Measurements from ENCODE around the gene LRRC17.

Gene LRRC17

DNA sequence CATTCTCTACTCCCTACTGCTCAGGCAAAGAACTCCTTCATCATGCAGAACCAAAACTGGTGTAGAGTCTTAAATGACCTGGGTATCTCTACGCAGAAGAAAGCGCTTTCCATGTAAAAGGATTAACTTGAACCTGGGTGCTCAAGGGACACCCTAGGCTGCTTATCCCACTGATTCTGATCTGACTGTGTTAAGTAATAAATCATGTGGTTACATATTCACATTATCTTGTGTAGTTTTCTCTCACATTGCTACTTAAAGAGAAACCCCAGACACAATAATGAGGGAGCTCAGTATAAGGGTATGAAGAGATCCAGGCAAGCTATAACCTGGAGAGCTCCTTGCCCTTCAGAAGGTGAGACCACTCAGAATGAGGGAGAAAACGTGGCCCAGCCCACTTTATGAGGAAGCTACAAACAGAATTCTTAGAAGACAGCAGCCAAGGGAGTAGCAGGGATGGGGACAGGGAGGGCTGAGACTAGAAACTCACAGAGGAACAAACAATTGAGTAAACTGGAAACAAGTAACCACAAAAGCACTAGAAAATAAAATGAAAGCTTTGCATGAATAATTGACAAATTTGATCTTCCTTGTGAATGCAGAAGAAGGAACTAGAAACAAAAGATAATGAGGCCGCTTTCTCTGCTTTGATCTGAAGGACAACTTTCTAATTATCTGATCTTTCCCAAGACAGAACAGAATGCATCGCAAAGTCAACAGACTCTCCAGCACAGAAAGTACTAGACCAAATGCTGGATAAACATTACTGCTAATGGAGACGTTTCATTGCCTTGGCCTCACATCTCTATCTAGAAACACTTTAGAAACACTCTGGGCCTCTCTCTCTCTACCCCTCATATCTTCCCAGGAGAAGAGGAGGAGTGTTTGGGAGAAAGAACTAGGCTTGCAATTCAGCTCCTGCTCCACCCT, 76.1 kb downstream of the LRRC17 start:
- DNase-seq (ENCODE audit: low spot score), result no peak

DNA sequence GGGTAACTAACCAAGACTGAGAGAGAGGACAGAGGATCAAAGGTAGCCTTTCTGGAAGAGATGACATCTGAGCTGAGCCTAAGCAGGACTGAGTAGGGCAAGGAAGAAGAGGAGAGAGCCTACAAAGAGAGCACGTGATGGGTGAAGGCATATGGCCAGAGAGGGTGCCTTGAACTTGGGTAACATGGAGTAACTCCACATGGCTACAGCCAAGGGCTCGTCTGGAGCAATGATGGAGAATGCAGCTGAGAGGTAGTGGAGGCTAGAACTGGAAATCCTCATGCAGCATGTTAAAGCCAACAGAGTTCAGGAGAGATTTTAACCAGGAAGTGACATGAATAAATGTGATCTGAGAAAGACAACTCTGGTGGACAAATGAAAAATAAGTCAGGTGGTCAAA, 77.8 kb downstream of the LRRC17 start:
- no peak for DNase-seq (ENCODE audit: low spot score)

DNA sequence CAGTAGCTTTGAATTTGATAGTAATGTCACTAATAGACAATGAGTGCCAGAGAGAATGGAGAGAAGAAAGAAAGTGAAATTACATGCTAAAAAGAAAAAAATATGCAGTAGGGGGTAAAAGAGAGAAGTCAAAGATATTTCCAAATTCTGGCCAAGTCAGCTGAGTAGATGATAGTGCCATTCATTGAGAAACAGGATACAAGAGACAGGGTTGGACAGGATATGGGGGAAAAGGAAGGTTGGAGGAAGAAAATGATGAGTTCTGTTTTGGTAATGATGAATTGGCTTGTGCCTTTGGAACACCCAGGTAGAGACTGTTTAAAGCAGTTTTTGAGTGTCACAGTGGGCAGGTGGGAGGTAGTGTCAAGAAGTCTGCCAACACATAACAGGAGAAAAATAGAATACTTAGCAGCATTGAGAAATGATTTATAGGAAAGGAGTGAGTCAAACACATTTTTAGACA, 78.3 kb downstream of the LRRC17 start:
- DNase-seq (ENCODE audit: low spot score), result no peak

DNA sequence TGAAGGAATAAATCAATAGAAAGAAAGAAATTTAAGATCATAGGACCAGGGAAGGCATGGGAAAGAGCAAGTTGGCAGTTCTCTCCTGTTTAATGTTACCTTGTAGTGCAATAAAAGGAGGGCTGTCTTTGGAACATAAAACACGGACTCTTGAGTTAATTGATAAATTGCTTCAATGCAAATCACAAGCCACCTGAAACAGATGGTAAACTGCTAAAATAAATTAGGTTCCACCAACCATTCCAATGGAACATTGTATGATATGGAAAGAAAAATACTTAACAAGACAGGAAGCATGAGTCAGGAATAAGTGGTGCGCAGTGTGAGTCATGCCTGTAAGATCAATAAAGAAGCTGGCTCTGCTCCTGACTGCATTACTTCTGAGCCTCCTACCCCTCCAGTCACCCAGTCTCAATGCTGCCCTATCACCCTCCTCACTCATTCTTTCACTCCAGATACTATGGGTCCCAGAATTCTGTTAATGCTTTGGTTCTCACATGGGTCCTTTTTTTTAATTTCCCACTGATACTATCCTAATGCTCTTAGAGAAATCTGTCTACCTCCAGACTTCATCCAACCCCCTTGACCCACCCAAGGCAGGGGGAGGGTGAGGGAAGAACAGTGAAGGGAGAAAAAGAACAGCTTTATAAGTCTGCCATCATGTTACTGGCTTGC, 78.9 kb downstream of the LRRC17 start:
- no peak for DNase-seq (ENCODE audit: low spot score)

- no peak for DNase-seq (ENCODE audit: low spot score)
Observed at GRCh38 chr7:102992509-102992937, 79.7 kb downstream of the LRRC17 start.

DNA sequence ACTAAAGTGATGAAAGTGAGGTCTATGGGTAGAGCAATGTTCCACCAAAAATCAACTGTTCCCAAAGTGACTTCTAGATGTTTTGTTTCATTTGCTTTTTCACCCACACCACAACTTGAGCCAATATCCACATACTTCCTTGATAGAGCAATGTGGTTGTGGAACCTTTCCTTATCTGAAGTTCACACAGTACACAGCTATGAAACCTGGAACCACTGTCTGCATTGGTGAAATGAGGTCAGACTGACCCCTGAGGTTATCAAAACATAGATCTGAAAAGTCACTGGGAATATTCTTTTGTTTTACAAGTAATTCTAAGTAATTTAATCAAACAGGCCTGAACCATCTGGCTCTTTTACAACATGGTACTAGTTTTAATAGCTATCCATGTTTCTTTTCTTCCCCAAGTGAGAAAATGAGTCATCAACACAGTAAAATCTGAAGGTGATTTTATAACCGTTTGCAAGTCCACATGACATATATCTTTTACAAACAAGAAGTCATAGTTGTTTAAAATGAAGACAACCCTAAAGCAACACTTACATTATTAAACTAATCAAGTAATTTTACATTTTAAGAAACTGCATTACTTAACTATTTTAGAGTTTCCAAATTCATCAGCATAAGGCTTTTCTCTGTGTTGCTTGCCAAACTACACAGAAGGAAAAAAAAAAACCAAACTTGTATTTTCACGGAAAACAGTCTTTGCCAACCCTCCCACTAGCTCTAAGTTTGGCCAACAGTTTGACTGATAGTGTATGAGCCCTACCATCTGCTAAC, 80.3 kb downstream of the LRRC17 start:
- no peak for DNase-seq (ENCODE audit: low spot score)

DNA sequence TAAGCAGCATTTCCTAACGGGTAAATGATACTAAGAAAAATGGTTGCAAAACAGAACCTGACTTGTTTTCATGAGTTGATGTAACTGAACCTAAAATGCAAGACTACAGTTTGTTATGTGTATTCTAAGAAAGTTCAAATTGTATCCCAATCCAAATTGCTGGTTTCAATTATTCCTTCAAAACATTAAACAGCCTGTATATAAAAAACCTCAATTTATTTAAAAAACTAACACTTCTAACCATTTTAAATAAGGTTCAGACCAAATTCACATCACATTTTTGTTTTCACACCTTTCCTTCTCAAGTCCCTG, 80.9 kb downstream of the LRRC17 start:
- DNase-seq (ENCODE audit: low spot score), result no peak

GRCh38 chr7:102994567-102994966, 81.8 kb downstream of the LRRC17 start:
- no peak for DNase-seq (ENCODE audit: low spot score)

All from globus pallidus (tissue), 1 donor.